Suppressor macrophage (primary cell): ENCODE data around the gene F2R.
"Not testable (repeated sequence)": the region's sequence is repeated elsewhere in the genome, so short reads cannot be mapped to it uniquely, and the experiment has no call there.

Experiments
- DNase-seq, 4 experiments: peaks; one replicate each; pipeline ENCODE4 v3.0.0-alpha.2; 2020 to 2022

F2R gene

GRCh38 chr5:76761118-76761517 lies 45.2 kb downstream of the F2R start:
- not testable (repeated sequence) for DNase-seq

GRCh38 chr5:76762484-76762883 lies 46.6 kb downstream of the F2R start:
- no peak for DNase-seq

GRCh38 chr5:76763136-76763535 lies 47.2 kb downstream of the F2R start:
- no peak for DNase-seq

- DNase-seq = no peak
Observed at GRCh38 chr5:76764374-76764773, 48.4 kb downstream of the F2R start.

- no peak for DNase-seq
Observed at GRCh38 chr5:76765249-76765648, 49.3 kb downstream of the F2R start.

GRCh38 chr5:76766746-76767145 lies 50.8 kb downstream of the F2R start:
- no peak for DNase-seq

GRCh38 chr5:76771041-76771440 lies 55.1 kb downstream of the F2R start:
- DNase-seq = not testable (repeated sequence)

- peak in 2 of 4 experiments; percentile 17 for DNase-seq
Observed at GRCh38 chr5:76771705-76772405, 55.9 kb downstream of the F2R start.

GRCh38 chr5:76775921-76776320 lies 60.0 kb downstream of the F2R start:
- no peak for DNase-seq

GRCh38 chr5:76776391-76776790 lies 60.5 kb downstream of the F2R start:
- DNase-seq = no peak

GRCh38 chr5:76780616-76781015 lies 64.7 kb downstream of the F2R start:
- not testable (repeated sequence) for DNase-seq

- no peak for DNase-seq
Observed at GRCh38 chr5:76781775-76782174, 65.8 kb downstream of the F2R start.

GRCh38 chr5:76782444-76782843 lies 66.5 kb downstream of the F2R start:
- DNase-seq = no peak
